Putamen (tissue), 1 donor: ENCODE data around the gene CFP.
"Not testable (repeated sequence)": the region's sequence is repeated elsewhere in the genome, so short reads cannot be mapped to it uniquely, and the experiment has no call there.

Experiments
- DNase-seq: peaks from one replicate; pipeline ENCODE4 v3.0.0-alpha.2; 2016; ENCODE audit warnings: low spot score

CFP gene

DNA sequence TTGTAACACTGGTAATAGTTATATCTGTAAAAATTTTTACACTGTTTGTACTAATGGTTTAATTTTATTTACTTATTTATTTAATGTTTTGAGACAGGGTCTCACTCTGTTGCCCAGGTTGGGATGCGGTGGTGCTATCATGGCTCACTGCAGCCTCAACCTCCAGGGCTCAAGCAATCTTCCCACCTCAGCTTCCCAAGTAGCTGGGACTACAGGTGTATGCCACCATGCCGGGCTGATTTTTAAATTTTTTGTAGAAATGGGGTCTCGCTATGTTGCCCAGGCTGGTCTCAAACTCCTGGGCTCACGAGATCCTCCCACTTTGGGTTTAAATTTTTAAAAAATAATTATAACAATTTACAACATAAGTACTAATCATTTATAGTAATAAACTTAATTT lies 26.6 kb downstream of the CFP start:
- not testable (repeated sequence) for DNase-seq

DNA sequence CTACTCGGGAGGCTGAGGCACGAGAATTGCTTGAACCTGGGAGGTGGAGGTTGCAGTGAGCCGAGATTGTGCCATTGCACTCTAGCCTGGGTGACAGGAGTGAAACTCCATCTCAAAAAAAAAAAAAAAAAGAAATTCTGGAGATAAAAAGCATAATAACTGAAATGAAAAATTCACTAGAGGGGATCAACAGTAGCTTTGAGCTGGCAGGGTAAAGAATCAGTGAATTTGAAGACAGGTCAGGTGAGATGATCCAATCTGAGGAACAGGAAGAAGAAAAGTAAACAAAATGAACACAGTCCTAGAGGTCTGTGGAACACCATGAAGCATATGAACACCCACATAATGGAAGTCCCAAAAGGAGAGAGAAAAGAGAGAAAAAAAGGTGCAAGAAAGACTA lies 32.5 kb downstream of the CFP start:
- no peak for DNase-seq

DNA sequence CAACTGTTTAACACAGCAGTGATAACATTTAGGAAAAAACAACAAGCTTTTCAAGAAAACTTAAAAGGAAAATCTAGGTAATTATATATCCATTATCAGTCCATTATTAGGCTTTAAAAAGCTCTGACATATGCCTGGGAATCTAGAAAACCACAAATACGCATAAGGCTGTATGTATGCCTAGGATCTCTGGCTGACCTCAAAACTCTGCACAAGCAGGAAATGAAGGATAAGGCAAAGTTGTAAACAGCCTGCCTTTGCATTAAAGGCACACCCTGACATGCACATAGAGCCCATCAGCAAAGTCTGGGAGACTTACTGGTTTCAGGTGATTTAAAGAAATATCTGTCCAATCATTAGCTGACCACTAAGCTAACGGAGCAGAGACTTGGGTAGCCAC lies 33.5 kb downstream of the CFP start:
- no peak for DNase-seq

DNA sequence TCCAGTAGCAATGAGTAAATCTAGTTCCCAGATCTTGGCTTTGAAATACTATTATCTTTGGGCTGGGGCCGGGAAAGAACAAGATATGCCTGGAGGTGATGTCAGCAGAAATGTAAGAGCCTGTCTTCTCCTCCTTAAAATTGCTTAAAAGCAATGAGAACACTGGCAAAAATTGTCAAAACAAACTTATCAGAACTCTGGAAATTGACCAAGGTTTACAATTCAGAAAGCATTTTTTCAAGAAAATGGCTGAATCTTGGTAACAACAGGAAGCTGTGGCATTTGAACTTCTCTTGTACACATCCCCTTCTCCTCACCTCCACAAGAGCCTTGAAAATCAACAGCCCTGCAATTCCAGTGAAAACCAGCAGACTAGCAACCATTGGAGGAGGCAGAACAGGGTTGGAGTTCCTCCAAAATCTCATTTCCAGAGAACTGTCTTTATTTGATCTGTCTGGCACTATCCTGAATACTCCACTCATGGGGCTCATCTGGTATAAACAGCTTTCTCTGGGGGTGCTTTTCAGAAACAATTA lies 33.9 kb downstream of the CFP start:
- no peak for DNase-seq

DNA sequence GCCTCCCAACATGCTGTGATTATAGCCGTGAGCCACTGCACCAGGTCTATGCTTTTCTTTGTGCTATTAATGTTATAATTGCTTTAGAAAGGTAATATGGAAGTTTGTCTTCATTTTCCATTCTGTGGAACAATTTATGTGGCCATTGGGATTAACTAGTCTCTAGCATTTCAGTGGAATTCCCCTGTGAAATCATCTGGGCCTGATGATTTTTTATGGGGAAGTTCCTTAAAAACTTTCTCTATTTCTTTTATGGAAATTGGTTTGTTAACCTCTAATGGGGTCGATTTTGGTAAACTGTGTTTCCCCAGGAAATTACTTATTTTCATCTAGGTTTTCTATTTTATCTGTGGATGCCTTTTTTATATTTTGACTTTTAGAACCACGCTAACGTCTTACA lies 36.2 kb downstream of the CFP start:
- no peak for DNase-seq

DNA sequence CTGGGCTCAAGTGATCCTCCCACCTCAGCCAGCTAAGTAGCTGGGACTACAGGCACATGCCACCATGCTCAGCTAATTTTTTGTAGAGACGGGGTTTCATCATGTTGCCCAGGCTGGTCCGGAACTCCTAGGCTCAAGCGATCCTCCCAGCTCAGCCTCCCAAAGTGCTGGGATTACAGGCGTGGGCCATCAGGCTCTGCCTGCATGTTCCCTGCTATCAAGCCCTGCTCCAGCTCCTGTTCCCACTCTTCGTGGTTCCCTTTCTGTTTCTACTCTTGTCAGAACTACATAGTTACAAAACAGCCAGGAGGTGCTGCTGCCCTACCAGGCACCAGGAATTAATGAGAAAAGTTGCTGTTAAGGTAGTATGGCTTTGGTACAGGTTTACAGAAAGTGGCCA lies 38.7 kb downstream of the CFP start:
- DNase-seq = no peak

DNA sequence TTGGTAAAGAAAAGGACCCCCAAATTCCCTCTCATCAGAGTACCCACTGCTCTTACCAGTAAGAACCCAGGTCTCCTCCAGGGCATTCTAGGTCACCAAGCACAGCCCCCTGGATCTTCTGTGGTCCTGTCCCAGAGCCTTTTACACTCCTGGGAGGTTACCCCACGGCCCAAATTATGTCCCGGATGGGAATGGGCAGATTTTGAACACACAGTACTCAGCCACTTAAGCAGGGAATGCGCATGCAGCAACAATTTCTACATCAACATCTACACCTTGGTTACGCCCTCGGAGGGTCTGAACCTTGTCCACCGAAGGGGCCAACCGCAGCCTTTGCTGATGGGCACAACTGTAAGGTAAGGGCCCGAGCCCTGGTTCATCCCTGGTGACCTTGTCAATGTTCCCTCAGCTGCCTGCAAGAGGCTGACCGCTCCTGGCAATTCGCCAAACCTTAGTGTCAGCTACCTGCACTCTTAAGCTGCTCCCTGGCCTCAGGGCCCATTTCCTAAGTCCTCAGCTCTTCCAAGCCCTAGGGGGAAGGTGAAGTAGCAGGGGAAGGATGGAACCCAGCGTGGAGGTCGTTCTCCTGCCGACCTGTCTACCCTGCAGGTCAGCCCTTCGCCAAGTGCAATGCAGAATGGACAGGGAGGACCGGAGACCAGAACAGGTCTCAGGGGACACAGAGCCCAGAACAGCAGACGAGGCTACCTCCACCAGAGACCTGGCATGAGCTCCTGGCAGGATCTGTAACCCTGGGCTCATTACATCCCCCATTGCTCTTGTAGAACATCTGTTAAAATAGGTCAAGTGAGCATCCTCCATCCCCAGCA lies 41.6 kb downstream of the CFP start:
- no peak for DNase-seq

DNA sequence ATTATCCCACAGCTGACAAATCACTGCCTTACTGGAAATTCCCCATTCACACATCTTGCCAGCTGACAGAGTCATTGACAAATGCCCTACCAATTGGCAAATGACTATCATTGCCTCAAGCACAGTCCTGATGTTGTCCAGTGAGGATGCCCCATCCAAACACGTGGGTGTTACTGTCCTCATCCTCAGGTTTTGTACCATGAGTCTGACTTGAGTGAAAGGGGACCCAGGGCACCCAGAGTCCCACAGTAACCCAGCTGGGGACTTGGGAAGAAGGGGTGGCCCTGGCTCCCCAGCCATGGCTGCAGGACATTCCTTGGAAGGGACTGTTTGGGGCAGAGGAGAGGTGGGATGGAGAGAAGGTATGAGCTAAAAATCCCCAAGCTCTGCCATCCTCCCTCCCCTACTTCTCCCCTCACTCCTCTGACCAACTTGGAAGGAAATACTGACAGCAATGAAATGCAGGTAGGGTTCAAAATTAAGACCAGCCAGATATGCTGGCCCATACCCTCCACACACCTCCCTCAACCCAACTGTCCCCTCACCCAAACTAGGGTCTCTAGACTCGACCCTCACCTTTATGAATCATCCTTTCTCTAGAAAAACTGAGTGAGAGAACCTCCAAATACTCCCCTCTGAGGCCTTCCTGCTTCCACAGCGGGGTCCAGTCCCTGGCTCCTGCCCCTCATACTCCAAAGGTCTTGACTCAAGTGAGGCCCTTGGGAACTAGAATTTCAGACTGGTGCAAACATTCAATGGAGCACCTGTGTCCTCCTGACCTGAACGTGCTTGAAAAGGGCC lies 42.4 kb downstream of the CFP start:
- no peak for DNase-seq

DNA sequence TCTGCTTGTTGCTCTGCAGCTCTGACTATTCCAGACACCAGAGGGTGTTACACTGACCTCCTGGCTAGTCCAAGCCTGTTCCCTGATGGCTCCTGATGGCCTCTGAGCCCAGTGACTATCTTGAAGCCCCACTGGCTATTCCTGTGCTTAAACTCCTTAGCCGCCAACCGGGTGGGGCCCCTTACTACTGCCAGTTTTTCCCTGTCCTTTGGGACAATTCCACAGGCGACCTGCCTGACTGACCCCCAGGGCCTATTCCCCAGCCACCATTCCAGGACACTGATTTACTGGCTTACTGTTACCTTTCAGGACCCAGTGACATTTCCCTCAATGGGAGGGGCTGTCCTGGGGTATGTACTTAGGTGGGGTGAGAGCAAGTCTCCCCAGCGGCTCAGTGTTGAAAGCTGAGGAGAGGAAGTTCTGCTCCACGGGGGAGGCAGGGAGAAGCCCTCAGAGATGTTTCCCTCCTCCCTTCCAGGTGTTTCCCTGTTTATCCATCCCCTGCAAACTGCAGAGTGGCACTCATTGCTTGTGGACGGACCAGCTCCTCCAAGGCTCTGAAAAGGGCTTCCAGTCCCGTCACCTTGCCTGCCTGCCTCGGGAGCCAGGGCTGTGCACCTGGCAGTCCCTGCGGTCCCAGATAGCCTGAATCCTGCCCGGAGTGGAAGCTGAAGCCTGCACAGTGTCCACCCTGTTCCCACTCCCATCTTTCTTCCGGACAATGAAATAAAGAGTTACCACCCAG lies 43.5 kb downstream of the CFP start:
- DNase-seq = no peak

DNA sequence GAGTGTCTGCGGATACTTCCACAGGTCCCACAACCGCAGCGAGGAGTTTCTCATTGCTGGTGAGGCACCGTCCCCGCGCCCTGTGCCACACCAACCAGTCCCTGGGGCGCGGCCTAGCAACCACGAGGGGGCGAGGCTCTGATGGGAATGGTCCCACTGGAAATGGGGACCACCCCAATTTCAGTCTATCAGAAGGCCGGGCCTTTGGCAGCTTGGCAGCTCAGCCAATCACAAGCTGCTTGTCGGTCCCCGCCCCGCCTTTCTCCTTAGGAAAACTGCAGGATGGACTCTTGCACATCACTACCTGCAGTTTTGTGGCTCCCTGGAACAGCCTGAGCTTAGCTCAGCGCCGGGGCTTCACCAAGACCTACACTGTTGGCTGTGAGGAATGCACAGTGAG lies 44.5 kb downstream of the CFP start:
- no peak for DNase-seq

DNA sequence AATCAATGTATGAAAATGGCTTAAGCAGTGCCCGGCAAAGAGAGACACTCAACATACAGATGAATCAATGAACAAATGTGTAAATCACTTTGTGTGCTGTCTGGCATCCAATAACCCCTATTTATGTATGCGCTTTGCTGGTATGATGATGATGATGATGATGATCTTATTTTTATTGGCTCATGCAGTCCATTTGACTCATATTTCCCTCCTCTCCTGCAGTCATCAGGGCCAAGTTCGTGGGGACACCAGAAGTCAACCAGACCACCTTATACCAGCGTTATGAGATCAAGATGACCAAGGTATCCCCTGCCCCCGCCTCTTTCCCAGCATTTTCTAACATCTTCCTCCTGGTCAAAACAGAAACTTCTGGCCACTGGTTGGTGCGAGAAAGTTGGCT lies 45.0 kb downstream of the CFP start:
- DNase-seq = no peak

DNA sequence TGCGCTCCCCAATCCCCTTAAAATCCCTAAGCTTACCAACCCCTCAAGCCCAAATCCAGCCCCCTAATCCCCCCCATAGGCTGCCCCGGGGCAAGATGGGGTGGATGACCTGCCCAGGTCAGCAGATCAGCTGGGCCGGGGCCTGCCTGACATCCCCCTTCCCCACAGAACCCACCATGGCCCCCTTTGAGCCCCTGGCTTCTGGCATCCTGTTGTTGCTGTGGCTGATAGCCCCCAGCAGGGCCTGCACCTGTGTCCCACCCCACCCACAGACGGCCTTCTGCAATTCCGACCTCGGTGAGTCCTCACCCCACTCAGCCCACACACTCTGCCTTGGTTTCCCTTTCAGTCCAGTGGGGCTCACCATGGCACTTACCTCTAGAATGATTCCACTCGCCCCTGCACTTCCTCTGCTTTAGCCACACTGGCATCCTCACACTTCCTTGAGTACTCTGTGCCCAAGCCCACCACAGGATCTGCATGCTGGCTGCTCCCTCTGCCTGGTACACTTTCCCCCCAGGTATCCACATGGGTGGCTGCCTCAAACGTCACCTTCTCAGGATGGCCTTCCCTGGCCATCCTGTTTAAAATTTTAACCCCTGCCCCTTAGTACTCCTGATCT lies 46.4 kb downstream of the CFP start:
- DNase-seq = no peak

DNA sequence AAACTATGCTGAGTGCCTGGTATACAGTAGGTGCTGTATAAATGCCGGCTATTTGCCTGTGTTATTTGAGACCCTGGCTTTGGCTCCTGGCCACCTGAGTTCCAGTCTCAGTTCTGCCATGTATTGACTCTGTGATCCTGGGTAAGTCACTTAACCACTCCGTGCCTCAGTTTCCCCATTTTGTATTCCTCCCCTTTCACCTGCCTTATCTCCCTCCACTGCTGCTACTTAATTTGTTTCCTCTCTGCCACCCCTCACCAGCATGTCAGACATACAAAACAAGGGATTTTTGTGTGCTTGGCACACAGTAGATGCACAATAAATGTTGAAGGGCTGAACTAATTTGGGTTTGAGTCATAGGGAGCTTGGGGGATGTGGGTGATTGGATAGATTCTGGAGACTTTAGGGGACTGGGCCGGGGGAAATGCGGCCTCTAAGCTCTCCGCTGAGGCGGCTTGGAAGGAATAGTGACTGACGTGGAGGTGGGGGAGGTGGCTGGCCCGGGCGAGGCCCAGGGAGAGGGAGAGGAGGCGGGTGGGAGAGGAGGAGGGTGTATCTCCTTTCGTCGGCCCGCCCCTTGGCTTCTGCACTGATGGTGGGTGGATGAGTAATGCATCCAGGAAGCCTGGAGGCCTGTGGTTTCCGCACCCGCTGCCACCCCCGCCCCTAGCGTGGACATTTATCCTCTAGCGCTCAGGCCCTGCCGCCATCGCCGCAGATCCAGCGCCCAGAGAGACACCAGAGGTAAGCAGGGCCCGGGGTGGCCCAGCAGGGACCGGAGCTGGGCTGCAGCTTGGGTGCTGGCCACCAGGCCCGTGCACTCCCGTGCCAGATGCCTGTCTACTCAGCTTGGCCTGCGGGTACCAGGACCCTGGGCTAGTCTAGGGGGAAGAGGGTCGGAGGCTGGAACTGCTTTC lies 47.7 kb downstream of the CFP start, which contains the start of gene TIMP1:
Gene TIMP1, plus strand, starts transcription at position 706 of the 917 bp plus-strand sequence. CDS start 980 bp downstream, outside the sequence.
- DNase-seq = no peak

DNA sequence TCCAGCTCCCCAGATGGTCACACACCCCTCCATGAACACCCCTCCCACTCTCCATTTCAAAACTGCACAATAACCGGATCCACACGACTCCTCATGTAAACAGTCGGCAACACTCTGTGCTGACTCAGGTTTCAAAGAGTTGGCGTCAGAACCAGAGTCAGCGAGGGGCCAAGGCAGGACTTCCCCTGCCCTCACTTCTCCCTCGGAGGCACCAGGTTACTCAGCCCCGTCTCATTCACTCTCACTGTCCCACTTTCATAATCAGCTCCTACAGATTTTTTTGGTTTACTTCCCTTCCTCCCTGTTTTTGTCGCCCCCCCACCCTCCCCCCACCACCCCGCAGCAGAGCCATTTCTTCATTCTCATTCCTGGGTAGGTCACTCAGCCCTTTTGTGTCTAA lies 50.2 kb downstream of the CFP start:
- DNase-seq = no peak

DNA sequence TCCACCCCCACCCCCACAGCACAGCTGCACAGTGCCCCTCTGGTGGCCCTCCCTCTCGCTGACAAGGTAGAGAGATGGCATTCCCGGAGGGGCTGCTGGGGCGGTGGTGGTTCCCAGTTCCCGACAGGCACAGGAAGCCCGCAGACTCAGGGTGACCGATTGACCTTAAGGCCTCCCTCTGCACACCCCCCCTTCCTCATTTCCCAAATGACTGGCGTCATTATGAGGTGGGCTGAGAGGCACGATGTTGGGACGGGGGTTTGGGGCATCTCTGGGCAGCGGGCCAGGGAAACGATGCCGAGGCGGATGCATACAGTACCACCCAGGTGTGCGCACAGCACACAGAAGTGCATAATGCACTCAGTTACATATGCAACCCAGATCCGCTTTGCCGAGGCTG lies 51.0 kb downstream of the CFP start:
- no peak for DNase-seq

DNA sequence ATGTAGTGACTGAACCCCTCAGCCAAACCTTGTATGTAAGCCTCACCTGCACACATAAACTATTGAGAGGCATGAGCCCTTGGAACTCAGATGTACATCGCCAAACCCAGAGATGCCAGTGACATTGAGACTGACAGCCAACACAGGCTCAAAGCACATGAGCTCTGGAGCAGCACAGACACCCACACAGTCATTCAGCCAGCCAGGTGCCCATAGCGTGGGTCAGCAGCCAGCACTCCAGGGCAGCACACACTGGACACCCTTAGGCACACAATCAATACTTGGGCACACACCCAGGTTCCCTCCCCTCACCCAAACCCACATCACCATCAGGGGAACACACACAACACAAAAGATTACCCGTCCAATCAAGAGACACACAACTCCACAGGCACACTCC lies 51.8 kb downstream of the CFP start:
- no peak for DNase-seq

DNA sequence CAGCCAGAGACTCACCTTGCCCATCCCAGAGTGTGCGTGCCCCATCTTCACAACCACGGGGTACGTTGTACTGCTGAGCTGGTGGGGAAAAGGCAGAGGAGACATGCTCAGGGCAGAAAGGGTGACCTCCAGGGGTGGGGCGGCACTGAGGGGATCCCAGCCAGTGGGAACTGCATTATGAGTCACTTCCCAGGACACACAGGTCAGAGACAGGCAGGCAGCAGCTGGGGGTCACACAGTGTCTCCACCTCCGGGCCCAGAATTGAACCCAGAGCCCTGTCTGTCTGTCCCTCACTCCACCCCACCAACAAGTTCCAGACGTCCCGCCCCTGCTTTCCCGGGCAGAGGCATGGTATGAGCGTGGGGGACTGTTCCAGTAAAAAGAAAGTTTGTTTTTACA lies 52.3 kb downstream of the CFP start:
- no peak for DNase-seq

DNA sequence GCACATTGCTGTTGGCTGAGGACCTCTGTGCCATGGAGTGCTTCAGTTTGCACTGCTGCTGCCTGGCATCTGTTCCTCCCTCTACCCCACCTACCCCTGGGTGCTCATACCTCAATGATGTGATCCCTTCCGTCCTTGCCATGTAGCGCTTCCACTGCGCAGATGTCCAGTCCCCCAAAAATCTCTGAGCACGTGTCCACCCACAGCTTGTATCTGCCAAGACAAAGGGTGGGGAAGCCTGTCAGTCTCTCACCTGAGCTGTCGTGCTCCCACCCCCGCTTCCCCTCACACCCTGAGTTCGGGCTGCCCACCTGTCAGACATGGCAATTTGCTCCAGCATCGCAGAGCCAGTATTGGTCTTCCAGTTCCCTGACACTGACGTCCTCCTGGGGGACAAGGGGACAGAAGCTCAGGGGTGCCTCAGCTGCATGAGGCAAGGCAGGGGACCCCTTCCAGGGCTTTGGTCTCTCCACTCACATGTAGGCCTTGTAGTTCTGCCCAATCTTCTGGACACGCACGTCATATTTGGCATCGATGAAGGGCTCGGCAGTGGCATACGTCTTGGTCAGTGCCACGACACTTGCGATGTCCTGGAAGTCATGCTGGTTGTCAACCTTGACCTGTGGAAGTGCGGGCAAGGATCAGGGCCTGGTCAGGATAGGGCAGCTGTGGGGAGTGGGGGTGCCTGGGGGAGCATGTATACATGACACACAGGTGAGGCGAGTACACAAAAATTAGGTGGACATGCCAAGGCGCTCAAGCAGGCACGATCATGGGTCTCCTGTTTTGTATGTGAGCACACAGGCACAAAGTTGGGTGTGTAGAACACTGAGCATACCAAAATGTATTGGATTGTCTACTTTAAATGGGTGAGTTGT lies 53.5 kb downstream of the CFP start:
- DNase-seq = no peak

DNA sequence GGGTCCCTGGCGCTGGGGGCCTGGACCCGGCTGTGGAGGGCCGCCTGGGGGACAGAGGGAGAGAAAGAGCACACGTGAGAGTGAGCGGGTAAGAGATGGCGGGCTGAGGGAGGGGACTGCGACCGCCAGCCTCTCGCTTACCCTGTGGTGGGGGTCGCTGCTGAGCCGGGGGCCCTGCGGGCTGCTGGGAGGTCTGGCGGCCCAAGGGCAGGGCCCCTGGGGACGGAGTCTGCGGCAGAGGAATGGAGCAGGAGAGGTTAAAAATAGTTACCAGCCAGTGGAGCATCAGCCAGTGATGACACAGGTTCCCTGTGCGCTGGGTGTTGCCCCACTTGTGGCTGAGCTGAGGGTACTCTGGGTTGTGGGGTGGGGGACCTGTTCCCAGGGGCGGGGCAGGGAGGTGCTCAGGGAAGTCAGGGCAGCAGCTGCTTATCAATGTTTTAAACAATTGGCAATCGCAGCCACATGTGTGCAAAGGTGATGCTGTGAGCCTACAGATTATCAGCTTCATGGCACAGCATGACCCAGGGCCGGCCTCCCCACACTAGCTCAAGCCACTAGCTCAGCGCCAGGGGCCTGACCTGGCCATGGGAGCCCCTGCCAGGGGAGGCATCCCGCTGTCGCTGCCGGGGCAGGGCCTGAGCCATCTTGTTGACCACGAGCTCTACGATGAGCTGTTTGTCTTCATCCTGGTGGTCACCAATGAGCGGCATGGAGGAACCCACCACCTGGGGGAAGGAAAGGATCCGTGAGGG lies 55.0 kb downstream of the CFP start:
- no peak for DNase-seq
